Fibroblast of mammary gland (primary cell): ENCODE measurements around the gene CYP17A1.
"Not testable (repeated sequence)": the region's sequence is repeated elsewhere in the genome, so short reads cannot be mapped to it uniquely, and the experiment has no call there.

Experiments used
- DNase-seq: peaks from one replicate; pipeline ENCODE4 v3.0.0-alpha.2; 2010; ENCODE audit warnings: low read depth
- H3K4me3 ChIP-seq: 2 replicates; pipeline ENCODE4 v1.5.1; 2011; ENCODE audit warnings: low read depth, mild to moderate bottlenecking, low read length, moderate library complexity; ENCODE audit not compliant: control insufficient read depth
- TF ChIP-seq, protein P1 (sequence below): conservative IDR thresholded peaks from 2 replicates; pipeline ENCODE4 v1.5.1; 2011; ENCODE audit warnings: low read depth, low read length, inconsistent platforms; ENCODE audit not compliant: control insufficient read depth, insufficient read depth

CYP17A1 gene

GRCh38 chr10:102850025-102850518 is 12.9 kb upstream of the CYP17A1 start:
- DNase-seq = peak; percentile 39
- no peak overlapping the region for H3K4me3 ChIP-seq
- TF ChIP-seq, protein P1, sequence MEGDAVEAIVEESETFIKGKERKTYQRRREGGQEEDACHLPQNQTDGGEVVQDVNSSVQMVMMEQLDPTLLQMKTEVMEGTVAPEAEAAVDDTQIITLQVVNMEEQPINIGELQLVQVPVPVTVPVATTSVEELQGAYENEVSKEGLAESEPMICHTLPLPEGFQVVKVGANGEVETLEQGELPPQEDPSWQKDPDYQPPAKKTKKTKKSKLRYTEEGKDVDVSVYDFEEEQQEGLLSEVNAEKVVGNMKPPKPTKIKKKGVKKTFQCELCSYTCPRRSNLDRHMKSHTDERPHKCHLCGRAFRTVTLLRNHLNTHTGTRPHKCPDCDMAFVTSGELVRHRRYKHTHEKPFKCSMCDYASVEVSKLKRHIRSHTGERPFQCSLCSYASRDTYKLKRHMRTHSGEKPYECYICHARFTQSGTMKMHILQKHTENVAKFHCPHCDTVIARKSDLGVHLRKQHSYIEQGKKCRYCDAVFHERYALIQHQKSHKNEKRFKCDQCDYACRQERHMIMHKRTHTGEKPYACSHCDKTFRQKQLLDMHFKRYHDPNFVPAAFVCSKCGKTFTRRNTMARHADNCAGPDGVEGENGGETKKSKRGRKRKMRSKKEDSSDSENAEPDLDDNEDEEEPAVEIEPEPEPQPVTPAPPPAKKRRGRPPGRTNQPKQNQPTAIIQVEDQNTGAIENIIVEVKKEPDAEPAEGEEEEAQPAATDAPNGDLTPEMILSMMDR = no peak

DNA sequence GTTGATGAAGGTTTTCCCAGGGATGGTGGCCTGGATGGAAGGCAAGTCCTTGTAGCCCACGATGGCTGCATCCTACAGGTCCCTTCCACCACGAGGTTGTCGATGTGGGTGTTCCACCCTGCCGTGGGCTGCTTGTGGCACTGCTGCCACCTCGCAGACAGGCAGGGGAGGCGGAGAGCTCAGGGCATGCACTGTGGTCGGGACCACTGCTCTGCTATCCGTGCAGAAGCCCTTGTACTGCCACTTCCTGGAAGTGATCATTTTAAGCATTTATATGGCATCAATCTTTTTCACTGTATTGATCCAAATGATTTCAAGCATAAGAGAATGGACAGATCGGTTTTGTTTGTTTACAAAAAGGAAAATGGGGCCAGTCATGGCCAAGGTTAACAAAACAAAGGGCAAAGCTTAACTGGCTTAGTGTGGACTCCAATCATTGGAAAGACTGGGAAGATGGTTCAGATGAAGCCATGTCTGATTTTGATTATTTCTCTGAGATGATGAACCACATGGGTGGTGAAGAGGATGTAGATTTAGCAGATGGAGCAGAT is 8.2 kb upstream of the CYP17A1 start:
- TF ChIP-seq, protein P1 = no peak
- no peak overlapping the region for H3K4me3 ChIP-seq
- DNase-seq = no peak

DNA sequence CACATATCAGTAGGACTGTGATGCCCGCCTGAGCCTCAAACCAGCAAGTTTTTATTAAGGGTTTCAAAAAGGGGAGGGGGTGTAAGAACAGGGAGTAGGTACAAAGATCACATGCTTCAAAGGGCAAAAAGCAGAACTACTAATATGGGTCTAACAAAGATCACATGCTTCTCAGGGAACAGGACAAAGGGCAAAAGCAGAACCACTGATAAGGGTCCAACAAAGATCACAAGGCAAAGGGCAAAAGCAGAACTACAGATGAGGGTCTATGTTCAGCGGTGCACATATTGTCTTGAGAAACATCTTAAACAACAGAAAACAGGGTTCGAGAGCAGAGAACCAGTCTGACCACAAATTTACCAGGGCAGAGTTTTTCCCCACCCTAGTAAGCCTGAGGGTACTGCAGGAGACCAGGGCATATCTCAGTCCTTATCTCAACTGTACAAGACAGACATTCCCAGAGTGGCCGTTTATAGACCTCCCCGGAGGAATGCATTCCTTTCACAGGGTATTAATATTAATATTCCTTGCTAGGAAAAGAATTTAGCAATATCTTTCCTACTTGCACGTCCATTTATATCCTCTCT is 7.1 kb upstream of the CYP17A1 start:
- not testable (repeated sequence) for DNase-seq, H3K4me3 ChIP-seq

DNA sequence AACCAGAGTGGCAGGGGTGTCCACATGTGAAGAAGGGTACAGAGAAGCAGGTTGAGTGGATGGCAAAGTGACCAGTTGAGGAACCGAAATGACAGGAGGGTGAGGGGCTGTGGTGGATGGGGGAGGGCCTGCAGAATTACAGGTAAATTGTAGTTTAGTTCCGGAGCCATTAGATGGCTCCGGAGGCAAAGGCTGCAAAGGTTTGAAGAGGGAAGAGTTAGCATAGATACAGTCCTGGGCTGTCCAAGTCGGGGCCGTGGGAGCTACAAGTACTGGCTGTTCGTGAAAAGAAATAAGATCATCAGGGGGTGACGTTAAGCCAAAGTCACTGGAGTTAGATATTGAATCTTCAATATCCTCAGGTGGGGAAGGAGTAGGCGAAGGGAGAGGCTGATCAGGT is 5.9 kb upstream of the CYP17A1 start:
- H3K4me3 ChIP-seq, DNase-seq: not testable (repeated sequence)

DNA sequence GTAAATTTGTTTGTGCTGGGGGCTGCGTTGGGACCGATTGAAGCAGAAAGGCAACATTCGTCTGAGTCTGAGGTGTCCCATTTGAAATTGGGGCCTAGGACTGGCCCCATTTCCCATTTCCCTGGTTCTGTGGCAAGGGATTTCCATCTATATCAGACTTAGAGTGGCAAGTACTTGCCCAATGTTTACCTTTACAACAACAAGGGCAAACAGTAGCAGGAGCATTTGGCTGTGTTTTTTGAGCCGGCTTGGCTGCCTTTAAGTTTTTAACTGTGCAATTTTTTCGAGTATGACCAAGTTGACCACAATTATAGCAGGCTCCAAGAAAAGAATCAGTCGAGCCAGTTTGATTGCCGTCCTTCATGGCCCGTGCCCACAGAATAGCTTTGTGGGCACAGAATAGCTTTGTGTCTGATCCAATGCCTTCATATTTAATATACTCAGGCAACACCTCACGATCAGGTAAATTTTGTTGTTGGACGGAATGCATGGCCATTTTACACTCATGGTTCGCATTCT is 4.7 kb upstream of the CYP17A1 start:
- DNase-seq = no peak
- H3K4me3 ChIP-seq = no peak overlapping the region
- TF ChIP-seq, protein P1 = no peak

- DNase-seq, H3K4me3 ChIP-seq: not testable (repeated sequence)
These were observed 1.2 kb upstream of the CYP17A1 start for GRCh38 chr10:102838276-102838927.

GRCh38 chr10:102835007-102835482 is 2.2 kb downstream of the CYP17A1 start:
- DNase-seq = peak; percentile 77
- H3K4me3 ChIP-seq = no peak overlapping the region
- TF ChIP-seq, protein P1 = peak; percentile 88

- DNase-seq = no peak
- H3K4me3 ChIP-seq = no peak overlapping the region
- TF ChIP-seq, protein P1 = no peak
These were observed 3.1 kb downstream of the CYP17A1 start for GRCh38 chr10:102834143-102834542.
